ENCODE data around the gene FEM1C.
"Not testable (repeated sequence)": the region's sequence is repeated elsewhere in the genome, so short reads cannot be mapped to it uniquely, and the experiment has no call there.

Gene FEM1C

GRCh38 chr5:115520191-115520590 is 24.4 kb downstream of the FEM1C start:
- no peak for DNase-seq (ENCODE audit: low read depth)

- DNase-seq (ENCODE audit: low read depth): no peak
Observed at GRCh38 chr5:115516372-115516771, 28.2 kb downstream of the FEM1C start.

GRCh38 chr5:115514220-115514619 is 30.4 kb downstream of the FEM1C start:
- no peak for DNase-seq (ENCODE audit: low read depth)

- no peak for DNase-seq (ENCODE audit: low read depth)
Observed at GRCh38 chr5:115511632-115512031, 32.9 kb downstream of the FEM1C start.

GRCh38 chr5:115510145-115510645 is 34.4 kb downstream of the FEM1C start:
- no peak for DNase-seq (ENCODE audit: low read depth)

GRCh38 chr5:115509547-115509946 is 35.0 kb downstream of the FEM1C start:
- DNase-seq (ENCODE audit: low read depth): no peak

- peak; percentile 66 for DNase-seq (ENCODE audit: low read depth)
Observed at GRCh38 chr5:115507681-115508080, 36.9 kb downstream of the FEM1C start.

- DNase-seq (ENCODE audit: low read depth): no peak
Observed at GRCh38 chr5:115503420-115503819, 41.2 kb downstream of the FEM1C start.

GRCh38 chr5:115501464-115502210 is 42.9 kb downstream of the FEM1C start:
- DNase-seq (ENCODE audit: low read depth): no peak

- no peak for DNase-seq (ENCODE audit: low read depth)
Observed at GRCh38 chr5:115500225-115500624, 44.4 kb downstream of the FEM1C start.

- no peak for DNase-seq (ENCODE audit: low read depth)
Observed at GRCh38 chr5:115496936-115497576, 47.5 kb downstream of the FEM1C start.

GRCh38 chr5:115494570-115495289 is 49.8 kb downstream of the FEM1C start:
- DNase-seq (ENCODE audit: low read depth): peak; percentile 5

- no peak for DNase-seq (ENCODE audit: low read depth)
Observed at GRCh38 chr5:115490596-115490995, 54.0 kb downstream of the FEM1C start.

- DNase-seq (ENCODE audit: low read depth): no peak
Observed at GRCh38 chr5:115489733-115490132, 54.8 kb downstream of the FEM1C start.

GRCh38 chr5:115487756-115488155 is 56.8 kb downstream of the FEM1C start:
- no peak for DNase-seq (ENCODE audit: low read depth)

- DNase-seq (ENCODE audit: low read depth): no peak
Observed at GRCh38 chr5:115487168-115487567, 57.4 kb downstream of the FEM1C start.

GRCh38 chr5:115486728-115487127 is 57.8 kb downstream of the FEM1C start:
- DNase-seq (ENCODE audit: low read depth): no peak

GRCh38 chr5:115484368-115484767 is 60.2 kb downstream of the FEM1C start:
- no peak for DNase-seq (ENCODE audit: low read depth)

GRCh38 chr5:115480900-115481299 is 63.7 kb downstream of the FEM1C start:
- no peak for DNase-seq (ENCODE audit: low read depth)

GRCh38 chr5:115480271-115480670 is 64.3 kb downstream of the FEM1C start:
- no peak for DNase-seq (ENCODE audit: low read depth)

GRCh38 chr5:115479166-115479873 is 65.3 kb downstream of the FEM1C start:
- DNase-seq (ENCODE audit: low read depth): not testable (repeated sequence)

GRCh38 chr5:115478281-115478680 is 66.3 kb downstream of the FEM1C start:
- no peak for DNase-seq (ENCODE audit: low read depth)
